ENCODE measurements around the gene CUEDC1. TPM values are rescaled to one million over a fixed set of nuclear protein-coding genes. Genes with fewer than 3 reads are reported as not detected.

Gene CUEDC1
- total RNA-seq, 1 experiment from 2014 or later = 53.5 TPM

DNA sequence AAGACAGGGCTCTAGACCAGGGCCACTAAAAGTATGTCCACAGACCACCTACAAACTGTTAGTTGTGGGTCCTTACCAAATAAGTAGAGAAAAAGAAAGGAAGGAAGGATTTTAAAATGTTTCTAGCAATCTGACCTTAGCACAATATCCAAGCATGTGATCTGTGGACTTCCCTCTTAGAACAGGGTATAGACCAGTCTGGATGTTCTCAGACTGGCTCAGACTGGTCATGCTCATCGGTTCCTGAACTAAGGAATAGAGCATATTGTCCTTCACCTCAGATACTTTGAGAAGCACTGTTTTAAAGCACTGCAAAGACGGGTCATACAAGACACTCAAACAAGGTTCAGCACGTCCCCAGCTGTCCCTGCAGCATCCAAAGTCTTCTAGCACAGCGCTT is 25.8 kb downstream of the CUEDC1 start:
- intact Hi-C loops (cut with micrococcal nuclease; ENCODE audit: unreplicated experiment) = loop anchor here (2.0 kb wide), 1 partner anchor 21 kb away; no protein-coding TSS in a partner anchor
- no peak for DNase-seq (ENCODE audit: low spot score)
- H3K27ac ChIP-seq (ENCODE audit: low read depth, low read length, poor library complexity, severe bottlenecking) = no peak overlapping the region
- no TSS peak for BruUV-seq (replicated peaks)
- TF ChIP-seq EZH2 (IDR thresholded peaks at IDR 0.05; ENCODE audit: borderline replicate concordance, low read depth, low read length, poor library complexity, severe bottlenecking) = no peak
- TF ChIP-seq, protein P1, sequence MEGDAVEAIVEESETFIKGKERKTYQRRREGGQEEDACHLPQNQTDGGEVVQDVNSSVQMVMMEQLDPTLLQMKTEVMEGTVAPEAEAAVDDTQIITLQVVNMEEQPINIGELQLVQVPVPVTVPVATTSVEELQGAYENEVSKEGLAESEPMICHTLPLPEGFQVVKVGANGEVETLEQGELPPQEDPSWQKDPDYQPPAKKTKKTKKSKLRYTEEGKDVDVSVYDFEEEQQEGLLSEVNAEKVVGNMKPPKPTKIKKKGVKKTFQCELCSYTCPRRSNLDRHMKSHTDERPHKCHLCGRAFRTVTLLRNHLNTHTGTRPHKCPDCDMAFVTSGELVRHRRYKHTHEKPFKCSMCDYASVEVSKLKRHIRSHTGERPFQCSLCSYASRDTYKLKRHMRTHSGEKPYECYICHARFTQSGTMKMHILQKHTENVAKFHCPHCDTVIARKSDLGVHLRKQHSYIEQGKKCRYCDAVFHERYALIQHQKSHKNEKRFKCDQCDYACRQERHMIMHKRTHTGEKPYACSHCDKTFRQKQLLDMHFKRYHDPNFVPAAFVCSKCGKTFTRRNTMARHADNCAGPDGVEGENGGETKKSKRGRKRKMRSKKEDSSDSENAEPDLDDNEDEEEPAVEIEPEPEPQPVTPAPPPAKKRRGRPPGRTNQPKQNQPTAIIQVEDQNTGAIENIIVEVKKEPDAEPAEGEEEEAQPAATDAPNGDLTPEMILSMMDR (conservative IDR thresholded peaks at IDR 0.05; ENCODE audit: low read depth, low read length) = no peak
- no peak overlapping the region for H3K4me3 ChIP-seq (ENCODE audit: low read depth, low read length, poor library complexity, severe bottlenecking)
- no peaks in the 10 kb centered on the region for H3K9me3 ChIP-seq (ENCODE audit: low read depth, low read length, poor library complexity, severe bottlenecking)
- H3K36me3 ChIP-seq (ENCODE audit: insufficient read depth, low read length, poor library complexity, severe bottlenecking) = no peaks in the 10 kb centered on the region
- POLR2A ChIA-PET (ENCODE audit: low non-redundant PET) = no interaction called here
- CTCF ChIA-PET = no interaction called here
- peaks cover 46% of the 10 kb centered on the region for H3K4me1 ChIP-seq (ENCODE audit: insufficient read depth, low read length, poor library complexity, severe bottlenecking)
- no peaks in the 10 kb centered on the region for H3K27me3 ChIP-seq (replicated peaks; ENCODE audit: insufficient read depth, low read depth, low read length, poor library complexity)

DNA sequence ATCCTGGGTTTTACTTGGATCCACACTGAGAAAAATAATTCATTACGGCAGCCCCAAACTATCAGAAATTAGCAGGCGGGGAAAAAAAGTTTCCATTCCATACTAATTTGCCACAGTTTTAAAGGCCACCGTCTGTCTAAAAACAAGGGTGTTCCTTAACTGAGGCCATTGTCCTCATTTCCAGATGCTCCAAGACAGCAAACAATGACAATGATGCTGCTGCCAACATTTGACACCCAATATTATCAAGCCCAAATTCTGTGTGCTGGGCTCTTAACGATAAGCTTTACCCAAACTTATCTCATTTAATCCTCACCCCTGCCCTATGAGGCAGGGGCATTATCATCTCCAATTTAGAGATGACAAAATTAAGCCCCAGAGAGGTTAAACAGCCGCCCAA is 26.3 kb downstream of the CUEDC1 start:
- ChIA-PET CTCF (no interaction called here), POLR2A (ENCODE audit: low non-redundant PET) (no interaction called here)
- H3K4me3 ChIP-seq (ENCODE audit: low read depth, low read length, poor library complexity, severe bottlenecking) = no peak overlapping the region
- no peak overlapping the region for H3K27ac ChIP-seq (ENCODE audit: low read depth, low read length, poor library complexity, severe bottlenecking)
- TF ChIP-seq, protein P1 (conservative IDR thresholded peaks at IDR 0.05; ENCODE audit: low read depth, low read length) = no peak
- TF ChIP-seq EZH2 (IDR thresholded peaks at IDR 0.05; ENCODE audit: borderline replicate concordance, low read depth, low read length, poor library complexity, severe bottlenecking) = no peak
- no TSS peak for BruUV-seq (replicated peaks)
- H3K4me1 ChIP-seq (ENCODE audit: insufficient read depth, low read length, poor library complexity, severe bottlenecking) = peaks cover 48% of the 10 kb centered on the region
- intact Hi-C loops (cut with micrococcal nuclease; ENCODE audit: unreplicated experiment) = loop anchor here (2.0 kb wide), 1 partner anchor 20 kb away; no protein-coding TSS in a partner anchor
- no peak for DNase-seq (ENCODE audit: low spot score)
- H3K36me3 ChIP-seq (ENCODE audit: insufficient read depth, low read length, poor library complexity, severe bottlenecking) = no peaks in the 10 kb centered on the region
- H3K9me3 ChIP-seq (ENCODE audit: low read depth, low read length, poor library complexity, severe bottlenecking) = no peaks in the 10 kb centered on the region
- no peaks in the 10 kb centered on the region for H3K27me3 ChIP-seq (replicated peaks; ENCODE audit: insufficient read depth, low read depth, low read length, poor library complexity)

DNA sequence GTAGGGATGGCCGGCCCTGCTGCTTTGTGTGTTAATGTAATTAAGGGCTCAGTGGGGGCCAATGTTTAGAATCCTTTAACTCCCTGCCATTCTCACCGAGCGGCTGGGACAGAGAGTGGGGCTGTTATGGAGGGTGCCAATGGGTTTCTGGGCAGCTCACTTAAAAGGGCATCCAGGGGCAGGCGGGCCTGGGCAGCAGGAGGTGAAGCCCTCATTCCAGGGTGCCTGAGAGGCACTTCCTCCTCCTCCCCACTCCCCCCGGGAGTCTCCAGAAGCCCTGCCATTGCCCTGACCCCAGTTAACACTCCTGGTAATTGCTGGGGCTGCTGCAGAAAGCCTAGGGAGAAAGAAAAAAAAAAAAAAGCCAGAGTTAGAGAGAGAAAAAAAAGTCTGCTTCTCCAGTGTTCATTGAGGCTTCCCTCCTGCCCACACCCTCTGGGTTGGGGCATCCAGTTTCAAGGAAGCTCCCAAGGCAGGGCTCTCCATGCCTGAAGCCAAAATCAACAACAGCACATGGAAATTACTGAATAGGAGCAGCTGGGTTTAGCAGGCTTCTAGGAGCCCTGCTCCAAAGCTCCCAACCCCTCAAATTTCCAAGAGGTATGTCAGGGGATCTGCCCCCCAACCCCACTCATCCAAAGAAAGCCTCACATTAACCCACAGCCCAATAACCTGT is 28.0 kb downstream of the CUEDC1 start:
- no peak for TF ChIP-seq EZH2 (IDR thresholded peaks at IDR 0.05; ENCODE audit: borderline replicate concordance, low read depth, low read length, poor library complexity, severe bottlenecking)
- TF ChIP-seq, protein P1 (conservative IDR thresholded peaks at IDR 0.05; ENCODE audit: low read depth, low read length) = no peak
- Histone ChIP-seq H3K4me3 (ENCODE audit: low read depth, low read length, poor library complexity, severe bottlenecking) (no peak overlapping the region), H3K27me3 (replicated peaks; ENCODE audit: insufficient read depth, low read depth, low read length, poor library complexity) (no peaks in the 10 kb centered on the region), H3K27ac (ENCODE audit: low read depth, low read length, poor library complexity, severe bottlenecking) (no peak overlapping the region), H3K9me3 (ENCODE audit: low read depth, low read length, poor library complexity, severe bottlenecking) (no peaks in the 10 kb centered on the region), H3K4me1 (ENCODE audit: insufficient read depth, low read length, poor library complexity, severe bottlenecking) (peaks cover 48% of the 10 kb centered on the region), H3K36me3 (ENCODE audit: insufficient read depth, low read length, poor library complexity, severe bottlenecking) (no peaks in the 10 kb centered on the region)
- CTCF ChIA-PET = interaction anchor here (0.7 kb wide), 1 partner anchor 33 kb away, joined by 5 read pairs; no protein-coding TSS in a partner anchor
- POLR2A ChIA-PET (ENCODE audit: low non-redundant PET) = interaction anchor here (0.6 kb wide), 1 partner anchor 60 kb away, joined by 6 read pairs; no protein-coding TSS in a partner anchor
- no TSS peak for BruUV-seq (replicated peaks)
- peak; percentile 73 for DNase-seq (ENCODE audit: low spot score)
- intact Hi-C loops (cut with micrococcal nuclease; ENCODE audit: unreplicated experiment) = no loop called here
